ENCODE results near the gene ACSL1. TPM values are rescaled to one million over a fixed set of nuclear protein-coding genes. Genes with fewer than 3 reads are reported as not detected.

ACSL1 gene
- total RNA-seq, 1 experiment from 2014 or later: 3.5 TPM

- H3K4me3 Mint-ChIP-seq: no peak overlapping the region
- no peaks in the 10 kb centered on the region for H3K9me3 ChIP-seq (ENCODE audit: control insufficient read depth, low read depth, low read length)
- WGBS (ENCODE audit: extremely low coverage, insufficient read length, low lambda C conversion rate): no CpG with 5 or more reads among the region's 6 CpGs
These were observed 74.2 kb downstream of the ACSL1 start for GRCh38 chr4:184751585-184751956.

More at GRCh38 chr4:184751585-184751956, 74.2 kb downstream of the ACSL1 start:
- Histone ChIP-seq H3K4me2 (ENCODE audit: insufficient read depth, insufficient read length, low read length) (no peak overlapping the region), H3K79me1 (ENCODE audit: insufficient read depth, low read depth, low read length, poor library complexity, severe bottlenecking) (no peaks in the 10 kb centered on the region), H4K20me1 (ENCODE audit: control insufficient read depth, insufficient read depth, insufficient read length) (peaks cover 2% of the 10 kb centered on the region), H3K23me2 (ENCODE audit: insufficient read length, low read depth, low read length, poor library complexity, severe bottlenecking) (no peaks in the 10 kb centered on the region), H2BK15ac (ENCODE audit: low read depth, low read length) (no peak overlapping the region), H3K18ac (ENCODE audit: insufficient read length, low read depth, low read length) (no peak overlapping the region), H2AFZ (ENCODE audit: low read length) (no peak overlapping the region), H2AK5ac (ENCODE audit: insufficient read length, low read length) (no peak overlapping the region), H3K4me1 (ENCODE audit: insufficient read depth, low read length) (peaks cover under 1% of the 10 kb centered on the region; the same call in 1 of the 2 replicates), H3K27me3 (ENCODE audit: insufficient read depth, low read length) (no peaks in the 10 kb centered on the region), H4K5ac (ENCODE audit: insufficient read length, low read depth, low read length) (no peak overlapping the region), H2BK20ac (ENCODE audit: low read depth, low read length, poor library complexity, severe bottlenecking) (no peak overlapping the region), H3K27ac (ENCODE audit: insufficient read length, low read depth, low read length) (no peak overlapping the region), H3K14ac (ENCODE audit: insufficient read depth, low read length) (no peak overlapping the region), H3T11ph (ENCODE audit: low read length) (no peak overlapping the region), H3K56ac (ENCODE audit: insufficient read length, low read depth, low read length) (no peak overlapping the region), H3K4ac (ENCODE audit: low read depth, low read length) (no peak overlapping the region), H2BK12ac (ENCODE audit: insufficient read length, low read depth, low read length) (no peak overlapping the region), H3K9ac (ENCODE audit: extremely low read depth, insufficient read length, low read length) (no peak overlapping the region), H4K91ac (ENCODE audit: insufficient read length, low read depth, low read length) (no peak overlapping the region), H4K8ac (replicated peaks; ENCODE audit: insufficient read length, low read depth, low read length) (no peak overlapping the region), H3K23ac (ENCODE audit: insufficient read length, low read depth, low read length) (no peak overlapping the region), H2BK5ac (ENCODE audit: insufficient read length, low read length) (no peak overlapping the region), H2BK120ac (ENCODE audit: low read depth, low read length, poor library complexity, severe bottlenecking) (no peak overlapping the region), H3K79me2 (ENCODE audit: insufficient read depth, low read length) (no peaks in the 10 kb centered on the region)
- no peak for TF ChIP-seq CTCF (conservative IDR thresholded peaks at IDR 0.05)
- Mint-ChIP-seq H3K27ac (no peak overlapping the region), H3K4me1 (peaks cover 34 to 38% of the 10 kb centered on the region in 2 experiments), H3K36me3 (ENCODE audit: insufficient read depth in 1 of 3, low read depth in 3 of 3) (no peaks in the 10 kb centered on the region), H3K9me3 (no peaks in the 10 kb centered on the region; a peak in 1 of 5 replicates), H3K27me3 (ENCODE audit: low read depth) (peaks cover 5% of the 10 kb centered on the region)
- DNase-seq: no peak
